CD4-positive, alpha-beta T cell treated with Interleukin-17A for 4 hours (primary cell): ENCODE results near the gene WDR82.

Experiments used
- DNase-seq: peaks from one replicate; pipeline ENCODE4 v3.0.0-alpha.2; 2020; ENCODE audit warnings: mixed read lengths

Gene WDR82

GRCh38 chr3:52221563-52222318, 56.7 kb downstream of the WDR82 start:
- peak; percentile 81 for DNase-seq

GRCh38 chr3:52221141-52221562, 57.3 kb downstream of the WDR82 start:
- DNase-seq: no peak

DNA sequence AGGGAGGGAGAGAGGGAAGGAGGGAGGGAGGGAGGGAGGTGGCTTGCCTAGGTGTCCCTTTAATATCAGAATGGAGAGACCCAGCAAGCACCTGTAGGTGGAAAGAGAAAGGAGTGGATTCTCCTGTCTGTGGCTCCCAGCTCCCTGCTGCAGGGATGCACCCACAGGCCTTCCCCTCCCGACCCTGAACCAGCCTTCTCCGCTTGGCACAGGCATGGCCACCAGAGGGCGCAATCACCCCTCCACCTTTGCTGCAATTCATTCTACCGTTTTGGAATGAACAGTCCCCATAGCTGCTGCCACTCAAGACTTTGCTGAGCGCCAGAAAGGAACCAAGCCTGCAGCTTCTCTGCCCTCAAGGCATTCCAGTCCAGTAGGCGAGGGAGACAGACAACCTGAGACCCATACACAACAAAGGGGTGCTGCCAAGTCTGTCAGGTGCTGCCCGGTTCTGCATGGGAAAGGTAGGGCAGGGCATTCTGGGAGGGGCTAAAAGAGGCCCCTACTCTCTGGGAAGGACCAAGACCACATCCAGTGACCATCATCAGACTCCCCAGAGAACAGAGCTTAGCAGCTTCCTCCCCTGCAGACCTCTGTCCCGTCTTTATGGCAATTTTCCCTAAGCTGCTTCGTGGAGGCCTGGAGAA, 57.9 kb downstream of the WDR82 start:
- DNase-seq: peak; percentile 94

DNA sequence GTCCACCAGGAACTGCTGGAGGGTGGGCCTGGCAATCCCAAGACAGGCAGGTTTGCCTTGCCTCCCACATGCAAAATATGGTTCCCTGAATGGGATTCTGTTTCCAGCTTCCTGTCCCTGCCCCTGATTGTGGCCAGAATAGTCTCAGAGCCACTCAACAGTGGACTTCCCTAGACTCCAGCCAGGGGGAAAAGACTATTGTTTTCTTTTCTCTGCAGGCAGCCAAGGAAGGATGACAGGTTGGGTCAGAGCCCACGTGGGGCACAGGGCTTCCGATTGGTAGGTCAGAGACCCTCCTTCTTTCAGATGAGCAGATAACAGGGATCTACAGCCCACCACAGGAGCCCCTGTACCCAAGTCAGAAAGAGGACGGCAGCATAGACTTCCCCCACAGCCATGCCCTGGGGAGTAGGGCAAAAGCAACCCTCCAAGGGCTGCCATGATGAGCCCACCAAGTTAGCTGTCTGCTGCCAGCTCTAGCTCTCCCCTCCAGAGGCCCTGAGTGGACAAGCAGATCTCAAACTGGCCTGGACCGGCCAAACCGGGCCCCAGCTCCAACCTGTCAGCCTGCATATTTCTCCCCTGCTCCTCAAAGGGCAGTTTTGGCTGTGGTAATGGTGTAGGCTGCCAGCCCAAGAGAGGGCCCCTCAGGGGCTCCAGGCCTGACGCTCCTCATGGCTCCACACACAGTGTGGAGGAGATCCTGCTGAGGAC, 59.4 kb downstream of the WDR82 start:
- DNase-seq: peak; percentile 9

GRCh38 chr3:52218454-52218853, 60.0 kb downstream of the WDR82 start:
- peak; percentile 73 for DNase-seq

DNA sequence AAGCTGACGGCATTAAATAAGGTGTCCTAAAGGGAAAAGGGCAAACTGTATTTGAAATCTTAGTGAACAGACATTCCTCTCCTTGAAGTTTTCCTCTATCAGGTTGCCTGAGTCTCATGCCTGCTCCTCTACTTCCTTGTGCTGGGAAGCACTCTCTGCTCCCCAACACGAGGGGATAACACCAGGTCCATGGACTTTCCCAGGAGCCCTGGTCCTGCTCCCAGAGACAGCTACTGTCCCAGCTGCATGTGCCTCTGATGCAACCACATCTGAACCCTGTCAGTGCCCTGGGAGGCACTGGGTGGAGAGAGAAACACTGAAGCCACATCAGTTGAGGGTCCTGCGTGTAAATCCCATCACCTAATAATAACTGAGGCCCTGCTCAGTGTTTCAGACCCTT, 60.4 kb downstream of the WDR82 start:
- no peak for DNase-seq

GRCh38 chr3:52217409-52217805, 61.0 kb downstream of the WDR82 start:
- DNase-seq: peak; percentile 64

DNA sequence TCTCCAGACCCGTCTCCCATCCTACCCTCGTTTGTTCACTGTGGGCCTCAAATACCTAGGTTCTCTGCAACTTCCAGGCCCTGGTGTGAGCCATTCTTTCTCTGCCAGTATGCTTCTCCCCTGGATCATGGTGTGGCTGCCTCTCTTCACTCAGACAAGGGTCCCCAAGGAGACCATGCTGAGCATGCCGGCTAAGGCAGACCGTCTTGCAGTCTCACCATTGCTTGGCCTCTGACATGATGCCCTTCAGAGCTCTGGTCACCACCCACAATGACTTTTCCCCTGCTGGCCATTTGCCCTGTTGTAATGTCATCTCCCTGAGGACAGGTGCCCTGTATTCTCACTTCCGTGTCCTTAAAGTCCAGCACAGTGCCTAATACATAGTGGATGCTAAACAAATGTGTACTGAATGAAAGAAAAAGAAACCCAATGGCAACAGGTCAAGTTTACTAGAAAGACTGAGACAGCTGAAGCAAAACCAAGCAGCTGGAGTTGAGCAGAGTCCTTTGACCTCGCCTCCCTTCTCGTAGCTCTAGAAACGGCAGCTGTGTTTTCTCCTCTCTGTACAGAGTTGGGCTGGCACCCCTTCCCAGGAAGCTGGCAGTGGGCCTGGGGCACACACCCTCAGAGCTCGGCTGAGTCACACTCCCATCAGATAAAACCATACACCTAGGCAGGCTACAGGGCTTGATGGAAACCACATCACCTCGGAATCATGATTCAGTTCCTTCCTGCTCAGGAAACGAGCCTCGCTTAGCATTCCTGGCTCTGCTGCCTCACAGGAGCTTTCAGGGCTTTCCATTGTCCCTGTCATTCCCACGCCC, 61.7 kb downstream of the WDR82 start:
- peak; percentile 88 for DNase-seq

- no peak for DNase-seq
Measured at GRCh38 chr3:52215351-52215750, 63.1 kb downstream of the WDR82 start.

GRCh38 chr3:52213901-52214300, 64.5 kb downstream of the WDR82 start:
- no peak for DNase-seq

DNA sequence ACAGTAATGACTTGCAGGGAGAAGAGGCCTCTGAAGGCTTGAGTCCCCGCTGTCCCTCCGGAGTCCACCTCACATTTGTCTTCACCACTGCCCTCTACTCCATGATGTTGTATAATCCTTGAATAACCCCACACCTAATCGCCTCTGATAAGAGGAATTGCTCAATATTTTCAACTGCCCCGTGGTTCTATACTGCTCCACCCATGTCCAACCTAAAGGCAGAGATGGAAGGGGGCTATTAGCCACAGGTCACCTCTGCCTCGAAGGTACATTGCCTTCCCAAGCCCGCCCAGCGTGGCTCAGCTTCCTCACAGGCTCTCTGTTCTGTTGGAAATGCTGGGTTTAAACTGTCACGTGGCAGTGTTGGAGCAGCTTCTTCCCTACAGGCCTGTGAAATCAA, 65.4 kb downstream of the WDR82 start:
- DNase-seq: no peak

- DNase-seq: no peak
Measured at GRCh38 chr3:52211268-52211891, 67.1 kb downstream of the WDR82 start.

DNA sequence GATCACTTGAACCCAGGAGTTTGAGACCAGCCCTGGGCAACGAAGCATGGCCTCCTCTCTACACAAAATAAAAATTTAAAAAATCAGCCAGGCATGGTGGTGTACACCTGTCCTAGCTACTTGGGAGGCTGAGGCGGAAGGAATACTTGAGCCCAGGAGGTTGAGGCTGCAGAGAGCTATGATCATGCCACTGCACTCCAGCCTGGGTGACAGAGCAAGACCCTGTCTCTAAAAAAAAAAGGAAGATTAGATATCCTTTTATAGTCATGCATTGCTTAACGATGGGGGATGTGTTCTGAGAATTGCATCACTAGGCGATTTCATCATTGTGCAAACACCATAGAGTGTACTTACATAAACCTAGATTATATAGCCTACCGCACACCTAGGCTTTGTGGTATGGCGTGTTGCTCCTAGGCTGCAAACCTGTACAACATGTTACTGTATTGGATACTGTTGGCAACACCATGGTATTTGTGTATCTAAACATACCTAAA, 67.9 kb downstream of the WDR82 start:
- no peak for DNase-seq

DNA sequence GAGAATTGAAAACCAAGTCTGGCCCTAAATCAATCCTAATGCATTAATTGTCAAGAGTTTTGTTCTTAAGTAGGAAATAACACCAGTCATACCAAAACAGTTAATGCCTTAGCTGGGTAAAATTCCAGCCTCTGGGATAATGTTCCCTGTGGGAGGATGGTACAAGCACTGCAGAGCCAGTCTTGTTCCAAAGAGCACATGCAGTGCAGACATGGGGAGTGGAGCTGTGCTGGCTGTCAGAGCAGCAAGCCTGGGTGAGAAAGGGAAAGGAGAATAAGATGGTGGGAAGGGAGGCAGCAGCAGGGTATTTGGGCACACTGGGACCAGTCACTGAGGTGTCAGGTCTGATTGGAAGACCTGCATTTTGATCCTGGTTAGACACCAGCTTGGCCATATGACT, 68.4 kb downstream of the WDR82 start:
- DNase-seq: no peak

DNA sequence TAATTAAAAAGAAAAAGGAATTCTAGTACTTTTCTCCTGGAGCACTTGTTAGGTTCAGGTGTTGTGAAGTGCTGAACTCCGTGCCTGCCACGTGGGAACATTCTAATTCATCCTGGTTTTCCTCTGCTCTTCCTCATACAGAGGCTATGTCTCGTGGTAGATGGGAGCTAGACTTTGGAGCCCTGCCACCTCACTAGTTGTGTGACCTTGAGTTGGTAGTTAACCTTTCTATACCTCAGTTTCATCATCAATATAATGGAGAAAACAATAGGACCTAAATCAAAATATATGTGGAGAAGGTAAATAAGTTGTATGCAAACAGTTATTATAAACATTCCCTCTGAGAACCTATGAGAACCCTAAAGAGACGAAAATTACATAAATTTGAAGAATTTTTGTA, 69.9 kb downstream of the WDR82 start:
- no peak for DNase-seq

DNA sequence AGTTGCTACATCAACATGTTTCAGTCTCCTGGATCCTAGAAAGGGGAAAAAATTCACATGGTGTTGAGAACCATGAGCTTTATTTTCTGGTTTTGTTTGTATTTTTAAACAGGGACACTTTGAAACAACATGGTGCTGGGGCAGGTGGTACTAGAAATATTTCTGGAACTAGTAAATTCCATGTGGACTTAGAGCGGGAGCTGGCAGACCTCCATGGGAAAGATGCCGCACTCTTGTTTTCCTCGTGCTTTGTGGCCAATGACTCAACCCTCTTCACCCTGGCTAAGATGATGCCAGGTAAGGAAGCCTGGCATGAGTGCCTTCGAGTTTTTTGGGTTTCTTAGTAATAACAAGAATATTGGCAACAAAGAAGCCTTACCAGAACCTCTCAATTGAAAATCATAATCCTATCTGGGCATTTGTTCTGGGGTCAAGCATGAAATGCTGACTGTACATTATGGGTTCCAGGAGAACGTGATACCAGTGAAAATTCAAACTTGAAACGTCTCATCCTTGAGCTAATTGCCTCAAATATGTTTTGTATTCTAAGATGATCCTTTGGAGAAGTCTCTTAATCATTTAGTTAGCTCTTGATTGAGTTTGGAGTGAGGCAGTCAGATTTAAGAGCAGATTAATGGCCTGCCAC, 72.6 kb downstream of the WDR82 start:
- no peak for DNase-seq
